HG02870 (cell line): ENCODE measurements around the gene FSTL1.

ENCODE experiments used
- ATAC-seq: cut with Tn5 transposase; IDR thresholded peaks from one replicate; pipeline ENCODE4 v1.9.1; 2021; ENCODE audit warnings: mild to moderate bottlenecking, moderate library complexity; ENCODE audit not compliant: unreplicated experiment

The FSTL1 gene

DNA sequence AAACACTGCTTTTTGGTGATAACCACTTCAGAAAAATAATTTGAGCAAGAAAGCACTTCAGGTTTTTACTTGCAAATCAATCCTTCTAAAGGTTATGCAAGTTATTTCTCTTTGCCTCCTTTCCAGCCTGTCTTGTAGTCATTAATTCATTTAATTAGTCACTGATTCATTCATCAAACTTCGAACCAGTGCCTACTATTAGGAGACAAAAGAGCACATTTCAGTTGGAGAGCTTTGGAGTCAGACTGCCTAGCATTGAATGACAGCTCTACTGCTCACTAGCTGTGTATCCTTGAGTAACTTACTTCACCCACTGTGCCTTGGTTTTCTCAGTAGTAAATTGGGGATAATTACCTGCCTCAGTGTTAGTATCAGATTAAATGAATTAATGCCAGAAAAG is 86.7 kb downstream of the FSTL1 start:
- no peak for ATAC-seq

DNA sequence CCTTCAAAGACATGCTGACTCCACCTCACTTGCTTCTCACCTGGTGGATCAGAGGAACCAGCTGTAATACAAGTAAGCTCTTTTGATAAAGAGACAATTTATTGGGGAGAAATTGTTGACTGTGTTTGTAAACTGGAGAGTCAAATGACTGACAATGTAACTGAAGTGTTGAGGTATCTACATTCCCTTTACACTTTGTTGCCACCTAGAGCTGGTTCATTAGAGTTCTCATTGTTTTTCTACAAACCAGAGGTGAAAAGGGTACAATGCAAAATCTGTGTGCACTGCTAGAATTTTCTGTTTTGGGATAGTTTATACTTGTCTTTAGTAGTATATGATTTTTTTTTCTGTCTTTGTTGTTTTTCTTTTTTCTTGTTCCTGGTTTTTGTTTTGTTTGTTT is 93.0 kb downstream of the FSTL1 start:
- no peak for ATAC-seq

DNA sequence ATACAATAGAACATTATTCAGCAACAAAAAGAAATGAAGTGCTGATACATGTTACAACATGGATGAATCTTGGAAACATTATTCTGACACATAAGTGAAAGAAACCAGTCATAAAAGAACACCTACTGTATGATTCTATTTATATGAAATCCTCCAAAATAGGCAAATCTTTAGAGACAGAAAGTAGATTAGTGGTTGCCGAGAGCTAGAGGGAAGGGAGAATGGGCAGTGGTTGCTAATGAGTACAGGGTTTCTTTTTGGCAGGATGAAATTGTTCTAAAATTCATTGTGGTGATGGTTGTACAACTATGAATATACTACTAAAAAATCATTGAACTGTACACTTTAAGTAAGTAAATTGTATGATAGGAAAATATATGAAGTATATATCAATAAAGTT is 95.3 kb downstream of the FSTL1 start:
- ATAC-seq = peak; percentile 72

- no peak for ATAC-seq
These were observed 97.3 kb downstream of the FSTL1 start for GRCh38 chr3:120353463-120353862.

DNA sequence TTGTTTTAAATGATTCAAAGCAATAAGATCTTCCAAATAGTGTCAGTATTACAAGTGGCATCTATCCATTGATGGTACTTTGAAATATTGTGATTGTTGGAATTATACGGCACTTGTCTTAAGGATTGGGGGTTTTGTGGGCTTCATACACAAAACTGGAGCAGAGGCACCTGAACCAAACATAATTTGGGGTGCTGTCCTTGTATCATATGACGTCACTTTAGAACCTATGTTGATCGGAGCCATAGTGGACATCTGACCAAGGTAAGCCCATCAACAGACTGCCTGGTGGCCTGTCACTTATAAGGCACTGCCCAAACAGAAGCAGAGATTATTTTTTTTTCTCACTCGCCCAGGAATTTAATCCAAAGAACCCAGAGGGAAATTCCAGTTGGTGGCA is 98.8 kb downstream of the FSTL1 start:
- ATAC-seq = no peak

- no peak for ATAC-seq
These were observed 100.3 kb downstream of the FSTL1 start for GRCh38 chr3:120350401-120350941.

- ATAC-seq = no peak
These were observed 101.0 kb downstream of the FSTL1 start for GRCh38 chr3:120349855-120350125.

GRCh38 chr3:120348991-120349854 is 101.6 kb downstream of the FSTL1 start, which contains the start of gene LRRC58:
LRRC58 (minus strand) TSS chr3:120349354; CDS start chr3:120349243, 111 bp downstream.
- ATAC-seq = peak; percentile 78

DNA sequence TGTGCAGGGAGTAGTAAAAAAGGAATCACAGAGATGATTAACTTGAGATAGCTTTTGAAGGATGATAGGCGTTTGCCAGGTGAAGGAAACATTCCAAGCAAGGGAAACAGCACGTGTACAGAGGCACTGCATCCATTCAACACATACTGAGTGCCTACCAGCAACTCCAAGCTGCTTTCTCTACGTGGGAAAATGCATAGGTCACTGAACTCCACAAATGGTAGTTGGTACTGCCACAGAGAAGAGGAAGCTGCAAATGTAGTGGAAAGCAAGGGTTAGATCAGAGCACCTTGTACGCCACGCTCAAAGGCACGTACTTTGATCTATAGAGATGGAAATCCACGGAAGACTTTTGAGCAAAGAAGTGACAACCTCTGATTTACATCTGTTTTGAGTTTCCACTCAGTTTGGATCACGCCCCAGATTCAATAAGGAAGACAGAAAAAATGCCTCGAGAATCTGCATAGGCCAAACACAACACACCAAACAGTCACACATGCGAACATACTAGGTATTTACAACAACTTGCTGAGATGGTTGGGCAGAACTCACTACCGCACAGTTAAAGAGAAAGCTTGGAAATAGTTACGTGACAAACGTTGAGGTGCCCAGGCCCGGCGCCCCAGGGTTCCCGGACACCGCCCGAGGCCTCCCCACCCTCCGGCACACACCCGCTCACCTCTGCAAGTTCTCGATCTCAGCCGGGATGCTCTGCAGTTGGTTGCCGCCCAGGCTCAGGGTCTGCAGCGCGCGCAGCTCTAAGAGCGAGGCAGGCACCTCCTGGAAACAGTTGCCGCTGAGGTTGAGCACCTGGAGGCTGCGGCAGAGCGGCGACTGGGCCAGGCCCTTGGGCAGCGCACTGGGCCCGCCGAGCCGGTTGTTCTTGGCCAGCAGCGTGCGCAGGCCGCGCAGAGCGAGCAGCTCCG is 102.5 kb downstream of the FSTL1 start:
- peak; percentile 43 for ATAC-seq

- no peak for ATAC-seq
These were observed 106.4 kb downstream of the FSTL1 start for GRCh38 chr3:120344349-120344748.
